Skin epidermis (tissue), 12 donors: Measurements from ENCODE around the gene DDIT3.

ENCODE experiments used
- H3K27ac ChIP-seq, 21 experiments: fragments of 200-600 bp; sonication (generic) in 11 of 21; one replicate each; pipeline ENCODE4 v1.5.0; 2020; ENCODE audit warnings: mild to moderate bottlenecking in 3 of 21, inconsistent platforms in 2 of 21, moderate library complexity in 2 of 21
- H3K4me3 ChIP-seq, 7 experiments: fragments of 200-600 bp; sonication (generic) in 2 of 7; one replicate each; pipeline ENCODE4 v1.5.0; 2020; ENCODE audit warnings: inconsistent platforms in 2 of 7, mild to moderate bottlenecking in 2 of 7, moderate library complexity in 1 of 7

Gene DDIT3

DNA sequence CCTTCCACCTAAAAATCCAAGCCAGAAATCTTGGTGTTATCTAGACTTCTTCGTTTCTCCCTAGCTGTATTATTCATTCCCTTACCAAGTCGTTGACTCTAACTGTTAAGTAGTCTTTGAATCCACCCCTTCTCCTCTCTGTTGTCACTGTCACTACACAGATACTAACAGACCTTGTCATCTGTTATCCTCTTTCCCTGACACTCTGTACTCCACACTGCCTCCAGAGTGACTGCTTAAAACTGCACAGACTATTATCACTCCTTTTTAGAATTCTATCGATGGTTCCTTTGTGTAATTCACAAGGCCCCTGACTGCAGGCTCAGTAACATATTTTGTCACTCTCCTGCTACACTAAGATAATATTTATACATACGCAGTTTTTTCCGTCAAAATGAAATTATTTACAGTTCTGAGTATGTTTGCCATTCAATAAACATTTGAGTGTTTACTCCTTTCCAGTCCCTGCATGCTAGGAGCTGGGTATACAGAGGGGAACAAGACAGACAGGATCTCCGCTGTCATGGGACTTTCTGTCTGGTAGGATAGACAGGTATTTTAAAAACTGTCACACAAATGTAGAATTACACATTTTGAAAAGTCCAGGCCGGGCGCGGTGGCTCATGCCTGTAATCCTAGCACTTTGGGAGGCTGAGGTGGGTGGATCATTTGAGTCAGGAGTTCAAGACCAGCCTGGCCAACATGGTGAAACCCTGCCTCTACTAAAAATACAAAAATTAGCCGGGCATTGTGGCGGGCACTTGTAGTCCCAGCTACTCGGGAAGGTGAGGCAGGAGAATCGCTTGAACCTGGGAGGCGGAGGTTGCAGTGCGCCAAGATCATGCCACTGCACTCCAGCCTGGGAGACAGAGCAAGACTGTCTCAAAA lies 28.7 kb downstream of the DDIT3 start:
- Histone ChIP-seq H3K27ac (no peak overlapping the region), H3K4me3 (no peak overlapping the region)

DNA sequence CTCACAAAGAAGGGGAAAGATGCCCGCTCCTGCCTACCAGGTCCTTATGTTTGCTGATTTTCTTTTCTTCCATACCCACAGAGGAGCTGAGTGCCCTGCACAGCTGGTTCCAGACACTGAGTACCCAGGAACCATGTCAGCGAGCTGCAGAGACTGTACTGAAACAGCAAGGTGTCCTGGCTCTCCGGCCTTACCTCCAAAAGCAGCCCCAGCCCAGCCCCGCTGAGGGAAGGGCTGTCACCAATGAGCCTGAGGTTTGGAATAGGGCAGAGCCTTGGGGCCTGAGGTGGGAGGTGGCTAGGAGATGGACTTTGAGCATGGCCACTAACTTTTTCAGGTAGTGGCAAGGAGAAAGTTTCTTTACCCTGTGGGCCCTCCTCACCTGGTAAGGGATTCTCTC lies 30.2 kb downstream of the DDIT3 start:
- no peak overlapping the region for H3K4me3 ChIP-seq
- no peak overlapping the region for H3K27ac ChIP-seq

DNA sequence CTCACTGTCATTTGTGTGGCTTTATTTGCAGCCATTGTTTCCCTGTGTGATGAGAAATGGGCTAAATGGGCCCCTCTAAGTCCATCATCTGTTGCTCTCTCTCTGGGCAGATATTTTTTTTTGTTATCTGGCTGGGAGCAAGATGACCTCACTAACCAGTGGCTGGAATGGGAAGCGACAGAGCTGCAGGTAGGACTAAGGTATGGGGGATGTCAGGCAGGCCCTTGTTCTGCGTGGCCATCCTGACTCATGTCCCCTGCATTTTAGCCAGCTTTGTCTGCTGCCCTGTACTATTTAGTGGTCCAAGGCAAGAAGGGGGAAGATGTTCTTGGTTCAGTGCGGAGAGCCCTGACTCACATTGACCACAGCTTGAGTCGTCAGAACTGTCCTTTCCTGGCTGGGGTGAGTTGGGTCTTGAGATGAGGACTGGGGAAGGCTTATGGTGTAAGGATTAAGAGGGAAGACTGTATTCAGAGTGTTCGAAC lies 31.1 kb downstream of the DDIT3 start:
- H3K27ac ChIP-seq = peak overlapping the region in 5 of 21 experiments; percentile 72 to 95 (median 76)

DNA sequence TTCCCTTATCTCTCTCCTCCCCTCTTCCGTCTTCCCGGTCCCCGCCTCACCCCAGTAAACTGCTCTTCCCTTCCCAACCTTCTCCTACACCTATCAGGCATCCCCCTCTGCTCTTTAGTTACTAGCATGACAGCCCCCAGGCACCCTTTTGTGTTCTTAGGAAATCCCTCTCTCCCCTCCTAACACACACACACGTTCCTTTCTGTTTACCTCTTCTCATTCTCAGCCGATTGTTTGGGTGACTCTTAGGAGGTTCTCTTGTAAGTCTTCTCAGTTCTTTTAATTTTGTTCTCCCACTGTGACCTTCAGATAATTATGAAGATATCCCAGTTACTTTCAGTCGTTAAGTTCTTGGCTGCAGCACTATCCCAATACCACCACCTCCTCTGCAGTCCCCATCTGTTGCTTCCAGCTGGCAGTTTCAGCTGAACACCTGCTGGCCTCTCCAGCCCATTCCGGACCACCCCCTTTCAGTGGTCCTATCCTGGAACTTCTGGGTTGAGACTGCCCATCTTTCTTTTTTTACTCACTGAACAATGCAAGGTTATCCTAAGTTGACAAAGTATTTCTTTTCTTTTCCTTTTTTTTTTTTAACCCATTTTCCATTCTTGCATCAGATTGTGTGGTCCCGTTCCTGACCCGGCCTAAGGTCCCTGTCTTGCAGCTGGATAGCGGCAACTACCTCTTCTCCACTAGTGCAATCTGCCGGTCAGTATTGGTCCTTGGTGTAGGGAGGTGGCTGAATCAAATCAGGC lies 31.7 kb downstream of the DDIT3 start:
- Histone ChIP-seq H3K4me3 (peak overlapping the region; percentile 77 to 91 (median 84)), H3K27ac (peak overlapping the region in 20 of 21 experiments; percentile 64 to 95 (median 84))

More for the DNA sequence above, 31.1 kb downstream of the DDIT3 start:
- peak overlapping the region in 5 of 7 experiments; percentile 77 to 86 (median 84) for H3K4me3 ChIP-seq

DNA sequence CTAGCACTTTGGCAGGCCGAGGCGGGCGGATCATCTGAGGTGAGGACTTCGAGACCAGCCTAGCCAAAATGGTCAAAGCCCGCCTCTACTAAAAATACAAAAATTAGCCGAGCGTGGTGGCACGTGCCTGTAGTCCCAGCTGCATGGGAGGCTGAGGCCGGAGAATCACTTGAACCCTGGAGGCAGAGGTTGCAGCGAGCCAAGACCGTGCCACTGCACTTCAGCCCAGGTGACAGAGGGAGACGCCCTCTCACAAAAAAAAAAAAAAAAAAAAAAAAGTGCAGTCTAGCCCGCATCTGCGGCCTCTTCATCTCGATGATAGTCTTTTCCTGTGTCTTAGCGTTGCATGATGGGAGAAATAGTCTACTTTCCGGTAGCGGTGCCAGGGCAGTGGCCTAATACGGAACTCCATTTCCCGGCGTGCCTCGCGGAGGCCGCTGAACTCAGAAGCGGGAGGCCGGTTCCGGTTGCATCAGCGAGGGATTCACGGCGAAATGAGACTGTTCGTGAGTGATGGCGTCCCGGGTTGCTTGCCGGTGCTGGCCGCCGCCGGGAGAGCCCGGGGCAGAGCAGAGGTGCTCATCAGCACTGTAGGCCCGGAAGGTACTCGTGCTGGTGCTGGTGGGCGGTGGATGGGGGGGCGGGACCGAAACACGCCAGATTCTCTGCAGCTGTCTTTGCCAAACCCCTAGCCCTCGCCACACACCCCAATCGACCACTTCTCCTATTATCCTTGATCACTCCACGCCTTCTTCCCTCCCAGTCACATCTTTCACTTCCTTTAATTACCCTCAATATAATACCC lies 32.5 kb downstream of the DDIT3 start, which contains the start of gene MARS1:
Gene MARS1, plus strand, starts transcription at position 472 of the 805 bp plus-strand sequence. Its CDS starts 23 bp downstream, at position 495.
- Histone ChIP-seq H3K27ac (peak within 1 kb of the TSS; percentile 1 to 95 (median 84)), H3K4me3 (peak within 1 kb of the TSS; percentile 77 to 91 (median 84))

DNA sequence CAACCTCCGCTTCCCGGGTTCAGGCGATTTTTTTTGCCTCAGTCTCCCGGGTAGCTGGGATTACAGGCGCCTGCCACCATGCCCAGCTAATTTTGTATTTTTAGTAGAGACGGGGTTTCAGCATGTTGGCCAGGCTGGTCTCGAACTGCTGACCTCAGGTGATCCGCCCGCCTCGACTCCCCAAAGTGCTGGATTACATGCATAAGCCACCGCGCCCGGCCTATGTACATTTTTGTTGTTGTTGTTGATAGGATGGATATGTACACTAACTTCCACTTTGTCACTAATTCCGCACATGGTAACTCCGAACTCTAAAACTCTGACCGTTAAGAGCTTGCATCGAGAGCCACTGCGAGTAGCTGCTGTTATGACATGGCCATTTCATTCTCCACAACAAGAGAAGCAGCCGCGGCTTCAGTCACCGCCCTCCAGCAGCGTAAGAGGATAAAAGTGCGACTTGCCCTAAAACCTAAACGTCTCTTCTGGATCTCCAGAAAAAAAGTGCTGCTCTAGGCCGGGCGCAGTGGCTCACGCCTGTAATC lies 33.2 kb downstream of the DDIT3 start:
- Histone ChIP-seq H3K27ac (peak overlapping the region in 9 of 21 experiments; percentile 16 to 93 (median 80)), H3K4me3 (peak overlapping the region; percentile 77 to 91 (median 84))

DNA sequence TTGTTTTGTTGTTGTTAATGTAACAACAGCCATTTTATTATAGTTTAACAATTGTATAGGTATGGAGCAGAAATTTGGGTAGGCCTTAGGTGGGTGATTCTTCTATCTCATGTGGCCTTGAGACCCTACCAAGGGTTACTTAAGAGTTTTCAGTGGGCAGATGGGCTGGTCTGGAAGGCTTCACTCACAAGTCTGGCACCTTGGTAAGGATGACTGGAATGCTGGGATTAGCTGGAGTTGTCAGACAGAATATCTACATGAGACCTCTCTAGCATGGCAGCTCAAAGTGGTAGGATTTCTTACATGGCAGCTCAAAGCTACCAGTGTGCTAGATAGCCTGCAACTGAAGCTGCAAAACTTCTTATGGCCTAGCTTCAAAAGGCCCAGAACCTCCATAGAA lies 34.6 kb downstream of the DDIT3 start:
- H3K4me3 ChIP-seq = no peak overlapping the region

DNA sequence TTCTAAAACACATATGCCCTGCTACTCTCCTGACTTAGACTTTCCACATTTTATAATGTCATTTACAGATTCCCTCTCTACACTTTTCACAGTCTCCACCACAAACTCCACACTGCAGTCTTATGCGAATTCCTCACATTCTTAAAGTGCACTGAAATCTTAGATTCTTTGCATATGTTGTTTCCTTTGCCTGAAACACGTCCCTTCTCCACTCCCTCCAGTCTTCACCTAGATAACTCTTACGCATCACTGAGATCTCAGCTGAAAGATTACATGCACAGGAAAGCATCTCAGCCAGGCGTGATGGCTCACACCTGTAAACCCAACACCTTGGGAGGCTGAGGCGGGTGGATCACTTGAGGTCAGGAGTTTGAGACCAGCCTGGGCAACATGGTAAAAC lies 36.8 kb downstream of the DDIT3 start:
- Histone ChIP-seq H3K4me3 (no peak overlapping the region), H3K27ac (peak overlapping the region in 1 of 21 experiments; percentile 14)

More for the DNA sequence above, 34.6 kb downstream of the DDIT3 start:
- no peak overlapping the region for H3K27ac ChIP-seq

DNA sequence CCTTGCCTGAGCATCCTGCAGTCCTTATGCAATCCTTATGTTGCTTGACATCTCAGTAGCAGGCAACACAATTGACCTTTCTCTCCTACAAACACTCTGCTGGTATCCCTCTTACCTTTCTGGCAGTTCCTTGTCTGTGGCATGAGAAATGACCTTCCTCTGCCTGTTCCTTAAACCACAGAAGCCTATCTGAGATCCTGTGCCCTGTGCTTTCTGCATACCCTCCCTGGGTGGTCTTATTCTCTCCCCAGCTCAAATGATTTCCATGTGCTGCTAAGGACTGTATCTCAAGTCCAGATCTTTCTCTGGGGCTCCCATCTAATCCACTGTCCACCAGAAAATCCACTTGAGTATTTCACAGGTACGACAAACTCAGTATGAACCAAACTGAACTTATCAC lies 38.6 kb downstream of the DDIT3 start:
- Histone ChIP-seq H3K27ac (peak overlapping the region in 4 of 21 experiments; percentile 88 to 99 (median 94)), H3K4me3 (no peak overlapping the region)

DNA sequence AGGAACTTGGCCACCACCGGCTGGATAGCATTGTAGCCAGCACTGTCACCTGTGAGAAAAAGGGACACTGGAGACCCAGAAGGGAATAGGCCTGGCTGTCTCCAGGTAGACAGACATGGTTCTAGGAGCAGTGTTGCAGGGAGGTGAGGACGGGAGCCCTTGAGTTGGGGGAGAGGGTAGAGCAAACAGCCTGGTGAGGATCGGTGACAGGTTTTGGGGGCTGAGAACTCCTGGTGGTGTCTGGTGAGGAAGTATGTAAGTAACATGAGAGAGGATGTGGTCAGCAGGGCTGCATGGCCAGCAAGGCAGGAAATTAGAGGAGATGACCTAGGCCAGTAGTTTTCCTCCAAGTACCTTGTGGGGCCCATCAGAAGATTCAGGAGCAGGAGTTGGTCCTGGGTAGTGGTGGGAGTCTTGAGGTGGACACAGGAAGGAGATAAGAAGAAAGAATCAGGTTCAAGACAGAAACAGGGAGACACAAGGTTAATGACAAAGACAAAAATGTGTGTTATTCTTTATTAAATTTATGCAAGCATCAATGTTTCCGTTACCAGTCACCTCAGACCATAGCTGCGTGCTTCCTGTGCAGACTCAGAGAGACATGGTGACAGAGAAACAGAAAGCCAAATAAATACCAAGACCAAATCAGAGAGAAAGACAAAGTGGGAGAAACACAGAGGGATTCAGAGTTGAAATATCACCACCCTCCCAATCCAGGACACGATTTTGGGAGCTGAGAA lies 40.8 kb downstream of the DDIT3 start, which contains the start of gene ARHGAP9:
Gene ARHGAP9, minus strand, starts transcription at position 491 of the 740 bp plus-strand sequence. Its CDS starts 460 bp downstream, at position 31.
- peak within 1 kb of the TSS in 3 of 7 experiments; percentile 36 to 42 (median 40) for H3K4me3 ChIP-seq
- H3K27ac ChIP-seq = peak within 1 kb of the TSS in 20 of 21 experiments; percentile 36 to 99 (median 84)

DNA sequence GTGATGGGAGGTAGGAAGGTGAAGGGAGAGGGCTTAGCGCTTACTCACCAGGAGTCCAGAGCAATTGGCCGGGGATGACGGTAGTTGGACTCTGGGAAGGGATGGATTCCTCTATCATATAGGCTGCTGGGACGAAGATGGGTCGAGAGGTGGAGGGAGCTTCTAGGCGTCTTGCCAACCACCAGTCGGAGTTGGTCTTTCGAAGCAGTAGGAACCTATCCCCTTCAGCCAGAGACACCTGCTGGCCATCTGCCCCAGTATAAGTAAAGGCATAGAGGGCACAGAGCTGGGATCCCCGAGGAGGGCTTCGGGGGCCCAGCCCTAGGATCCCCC lies 41.3 kb downstream of the DDIT3 start:
- H3K27ac ChIP-seq = peak overlapping the region in 20 of 21 experiments; percentile 31 to 99 (median 84)
- peak overlapping the region in 3 of 7 experiments; percentile 14 to 42 (median 36) for H3K4me3 ChIP-seq

DNA sequence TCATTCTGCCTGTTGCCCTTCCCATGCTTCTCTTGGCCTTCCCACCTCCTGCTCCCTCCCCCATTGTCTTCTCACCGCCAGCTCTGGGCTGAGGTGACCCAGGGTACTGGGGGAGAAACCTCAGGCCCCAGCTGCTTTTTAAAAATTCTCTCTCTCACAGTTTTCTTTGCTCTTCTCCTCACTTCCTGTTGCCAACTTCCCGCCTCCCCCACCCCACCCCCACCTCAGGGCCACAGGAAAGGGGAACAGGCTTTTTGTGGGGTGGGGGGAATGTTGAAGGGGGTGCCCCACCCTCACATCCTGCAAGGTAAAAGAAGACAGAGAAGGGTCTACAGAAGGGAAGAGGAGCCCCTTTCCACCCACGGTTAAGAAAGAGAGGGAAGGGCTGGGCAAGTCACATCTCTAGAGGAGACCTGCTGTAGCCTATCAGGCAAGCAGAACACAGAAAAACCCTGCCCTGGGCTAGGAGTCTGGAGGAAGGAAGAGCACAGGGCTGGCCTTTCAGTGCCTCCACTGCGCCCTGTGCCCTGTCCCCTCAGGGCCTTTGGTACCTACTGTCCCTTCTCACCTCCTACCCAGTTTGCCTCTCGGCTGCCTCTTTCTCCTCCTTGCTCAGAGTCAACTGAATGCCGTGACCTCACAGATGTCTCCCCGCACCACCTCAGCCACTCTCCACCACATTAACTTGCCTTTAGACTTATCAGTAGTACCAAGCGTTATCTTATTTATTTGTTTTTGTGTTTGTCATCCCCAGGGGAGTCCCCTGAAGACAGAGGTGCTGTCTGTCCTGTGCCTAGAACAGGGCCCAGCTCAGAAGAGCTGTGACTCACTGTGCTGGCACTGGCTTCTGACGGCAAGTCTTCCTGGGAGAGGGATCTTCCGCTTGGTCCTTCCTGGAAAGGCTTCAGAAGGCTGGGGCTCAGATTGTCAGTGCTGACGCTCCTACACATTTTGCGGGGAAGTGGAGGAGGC lies 42.3 kb downstream of the DDIT3 start:
- Histone ChIP-seq H3K27ac (peak overlapping the region; percentile 31 to 99 (median 84)), H3K4me3 (peak overlapping the region; percentile 32 to 47 (median 40))

DNA sequence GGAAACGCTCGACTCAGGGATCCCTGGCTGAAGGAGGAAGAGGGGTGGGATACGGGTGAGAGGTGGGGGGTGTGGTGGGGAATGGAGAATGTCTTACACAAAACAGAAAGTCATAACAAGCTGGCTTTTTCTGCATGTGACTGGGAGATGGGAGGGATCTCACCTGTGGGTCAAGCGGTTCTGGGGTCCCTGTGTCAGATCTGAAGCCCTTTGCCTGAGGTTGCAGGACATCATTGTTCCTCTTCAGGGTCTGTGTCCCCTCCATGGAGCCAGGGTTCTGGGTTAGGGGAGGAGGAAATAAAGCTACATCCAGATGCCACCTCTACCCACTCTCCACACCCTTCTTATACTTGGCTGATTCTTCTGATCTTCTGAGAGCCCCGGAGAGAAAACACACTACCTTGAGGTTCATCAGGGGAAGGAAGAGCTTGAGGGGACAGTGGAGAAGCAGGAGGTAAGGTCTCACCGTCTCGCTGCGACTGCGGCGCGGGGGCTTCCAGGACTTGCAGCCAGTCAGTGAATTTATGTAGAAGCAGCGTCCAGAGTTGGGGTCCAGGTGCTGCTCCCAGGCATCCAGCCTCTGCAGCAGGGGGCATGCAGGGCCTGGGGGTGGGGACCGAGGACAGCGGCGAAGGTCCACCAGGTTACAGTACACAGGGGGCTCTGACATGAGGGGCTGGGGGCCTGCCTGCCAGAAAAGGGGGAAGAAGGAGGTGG lies 43.2 kb downstream of the DDIT3 start:
- H3K4me3 ChIP-seq = peak overlapping the region; percentile 32 to 47 (median 40)
- peak overlapping the region; percentile 31 to 99 (median 84) for H3K27ac ChIP-seq

DNA sequence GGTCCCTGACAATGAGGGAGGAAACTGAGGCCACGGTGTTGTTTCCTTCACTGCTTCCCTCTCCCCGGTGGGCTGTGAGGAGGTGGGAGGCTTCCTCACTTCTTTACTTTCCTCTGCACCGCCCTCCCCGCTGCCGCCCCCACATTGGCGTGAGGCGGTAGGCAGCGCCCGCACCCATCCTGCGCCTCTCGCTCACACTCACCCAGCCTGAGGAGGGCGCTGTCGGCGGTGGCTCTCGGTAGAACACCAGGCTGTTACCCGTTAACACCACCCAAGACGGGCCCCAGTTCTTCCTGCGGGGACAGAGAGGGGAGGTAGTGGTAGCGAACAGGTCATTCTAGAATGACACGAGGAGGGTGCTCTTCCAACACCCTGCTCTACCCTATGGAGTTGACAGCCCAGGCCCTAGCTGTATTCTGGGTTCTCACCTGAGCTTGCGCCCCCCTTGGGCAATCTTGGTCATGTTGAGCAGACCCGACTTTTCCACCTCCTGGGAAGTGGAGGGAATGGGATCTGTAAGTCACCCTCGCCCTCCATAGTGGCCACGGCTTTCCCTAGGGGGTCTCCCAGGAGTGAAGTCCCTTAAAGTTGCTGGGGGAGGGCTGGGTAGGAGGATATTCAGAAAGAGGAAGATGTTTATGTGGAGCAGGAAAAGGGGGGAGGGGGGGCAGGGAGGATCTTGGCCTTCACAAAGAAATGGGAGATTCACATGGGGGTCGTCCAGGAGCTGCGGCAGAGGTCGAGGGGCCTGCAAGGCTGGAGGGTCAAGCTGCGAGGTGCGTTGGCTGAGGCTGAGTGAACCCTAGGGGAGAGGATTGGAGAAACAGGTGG lies 43.9 kb downstream of the DDIT3 start:
- H3K27ac ChIP-seq = peak overlapping the region in 18 of 21 experiments; percentile 31 to 99 (median 86)
- H3K4me3 ChIP-seq = peak overlapping the region; percentile 32 to 47 (median 40)
